AML-193 (cell line): ENCODE data around the gene PALB2.
"Not testable (repeated sequence)": the region's sequence is repeated elsewhere in the genome, so short reads cannot be mapped to it uniquely, and the experiment has no call there.

Experiments used
- DNase-seq, 2 experiments: peaks; one replicate each; lab custom pipeline; 2025; lab: John Stamatoyannopoulos, UW

The PALB2 gene

GRCh38 chr16:23642246-23642774, 1.2 kb upstream of the PALB2 start:
- DNase-seq, result no peak

DNA sequence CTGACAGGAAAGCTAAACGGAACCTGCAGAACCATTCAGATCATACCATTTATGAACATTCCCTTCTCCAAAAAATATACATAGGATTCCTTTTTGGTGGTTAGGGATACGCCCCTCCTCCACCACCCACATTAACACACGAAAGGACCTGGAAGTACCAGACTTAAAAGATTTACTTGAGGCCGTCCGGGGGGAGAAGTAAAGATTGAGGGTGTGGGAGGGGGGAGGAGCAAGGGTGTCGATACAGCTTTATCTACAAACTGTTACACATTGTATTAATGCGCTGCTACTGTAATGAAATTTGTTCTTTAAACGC, 537 bp downstream of the PALB2 start:
- no peak for DNase-seq

- DNase-seq, result peak; percentile 22 to 27
Measured at GRCh38 chr16:23635958-23636357, 5.2 kb downstream of the PALB2 start.

GRCh38 chr16:23634461-23635036, 6.6 kb downstream of the PALB2 start:
- no peak for DNase-seq

GRCh38 chr16:23631874-23632273, 9.2 kb downstream of the PALB2 start:
- not testable (repeated sequence) for DNase-seq

- DNase-seq, result no peak
Measured at GRCh38 chr16:23629516-23629915, 11.6 kb downstream of the PALB2 start.

DNA sequence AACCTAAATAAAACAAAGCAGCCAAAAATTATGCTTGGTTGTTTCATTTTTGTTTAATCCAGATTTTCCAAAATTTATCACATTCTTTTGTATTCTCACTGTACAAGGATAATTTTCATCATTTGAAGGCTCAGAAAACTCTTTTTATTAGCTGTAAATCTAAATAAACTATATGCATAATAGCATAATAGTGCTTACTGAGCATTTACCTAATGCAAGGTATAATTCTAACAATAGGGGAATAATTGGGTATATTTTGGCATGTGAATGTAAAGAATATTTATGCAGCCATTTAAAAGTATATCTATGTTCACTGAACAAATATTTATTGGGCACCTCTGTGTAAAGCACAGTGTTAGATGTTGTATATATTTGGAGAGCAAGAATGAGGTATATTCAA, 17.0 kb downstream of the PALB2 start:
- no peak for DNase-seq

DNA sequence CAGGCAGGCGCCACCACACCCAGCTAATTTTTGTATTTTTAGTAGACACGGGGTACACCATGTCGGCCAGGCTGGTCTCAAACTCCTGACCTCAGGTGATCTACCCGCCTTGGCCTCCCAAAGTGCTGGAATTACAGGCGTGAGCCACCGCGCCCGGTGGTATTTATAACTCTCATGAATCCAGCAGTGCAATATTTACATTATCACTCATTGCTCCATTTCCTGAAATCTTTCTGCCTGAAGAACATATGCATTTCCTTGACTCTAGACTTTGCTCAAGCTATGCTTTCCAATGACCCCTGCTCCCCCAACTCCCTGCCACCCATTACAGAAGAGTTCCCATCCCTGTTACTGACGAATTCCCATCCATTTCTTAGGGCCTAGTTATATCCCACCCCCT, 25.3 kb downstream of the PALB2 start:
- no peak for DNase-seq

GRCh38 chr16:23611936-23612335, 29.2 kb downstream of the PALB2 start:
- no peak for DNase-seq

- DNase-seq, result not testable (repeated sequence)
Measured at GRCh38 chr16:23610905-23611304, 30.2 kb downstream of the PALB2 start.

- DNase-seq, result no peak
Measured at GRCh38 chr16:23609929-23610328, 31.2 kb downstream of the PALB2 start.

DNA sequence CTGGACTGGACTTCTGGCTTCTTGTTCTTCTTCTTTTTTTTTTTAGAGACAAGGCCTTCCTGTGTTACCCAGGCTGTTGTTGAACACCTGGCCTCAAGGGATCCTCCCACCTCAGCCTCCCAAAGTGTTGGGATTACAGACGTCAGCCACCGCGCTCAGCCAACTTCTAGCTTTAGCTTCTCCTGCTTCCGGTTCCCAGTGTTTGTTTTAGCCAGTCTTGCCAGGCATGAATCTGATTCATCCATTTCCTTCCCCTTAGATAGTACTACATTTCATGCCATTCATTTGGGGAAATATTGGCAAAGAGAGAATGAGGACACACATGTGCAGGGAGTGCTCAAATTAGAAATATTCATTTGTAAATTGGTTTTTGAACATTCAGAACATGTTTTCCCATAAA, 32.9 kb downstream of the PALB2 start:
- DNase-seq, result no peak

DNA sequence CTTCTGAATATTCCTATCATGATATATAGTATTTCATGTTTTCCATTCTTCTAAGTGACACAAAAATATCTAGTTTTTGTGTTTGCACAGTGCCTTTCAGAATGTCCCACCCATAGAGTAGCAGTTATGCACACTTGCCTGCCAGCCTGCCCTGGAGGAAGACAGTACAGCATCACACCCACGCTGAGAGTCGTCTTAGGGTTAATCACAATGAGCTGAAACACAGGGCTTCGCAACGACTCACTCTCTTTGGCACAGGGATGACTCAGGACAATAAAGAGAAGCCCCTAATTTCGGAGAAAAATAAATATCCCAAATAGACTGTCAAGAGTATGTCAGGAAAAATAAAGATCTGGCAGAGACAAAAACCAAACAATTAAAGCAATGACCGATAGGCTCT, 33.4 kb downstream of the PALB2 start:
- DNase-seq, result no peak

GRCh38 chr16:23597003-23597756, 43.9 kb downstream of the PALB2 start:
- DNase-seq, result peak in 1 of 2 experiments; percentile 22

DNA sequence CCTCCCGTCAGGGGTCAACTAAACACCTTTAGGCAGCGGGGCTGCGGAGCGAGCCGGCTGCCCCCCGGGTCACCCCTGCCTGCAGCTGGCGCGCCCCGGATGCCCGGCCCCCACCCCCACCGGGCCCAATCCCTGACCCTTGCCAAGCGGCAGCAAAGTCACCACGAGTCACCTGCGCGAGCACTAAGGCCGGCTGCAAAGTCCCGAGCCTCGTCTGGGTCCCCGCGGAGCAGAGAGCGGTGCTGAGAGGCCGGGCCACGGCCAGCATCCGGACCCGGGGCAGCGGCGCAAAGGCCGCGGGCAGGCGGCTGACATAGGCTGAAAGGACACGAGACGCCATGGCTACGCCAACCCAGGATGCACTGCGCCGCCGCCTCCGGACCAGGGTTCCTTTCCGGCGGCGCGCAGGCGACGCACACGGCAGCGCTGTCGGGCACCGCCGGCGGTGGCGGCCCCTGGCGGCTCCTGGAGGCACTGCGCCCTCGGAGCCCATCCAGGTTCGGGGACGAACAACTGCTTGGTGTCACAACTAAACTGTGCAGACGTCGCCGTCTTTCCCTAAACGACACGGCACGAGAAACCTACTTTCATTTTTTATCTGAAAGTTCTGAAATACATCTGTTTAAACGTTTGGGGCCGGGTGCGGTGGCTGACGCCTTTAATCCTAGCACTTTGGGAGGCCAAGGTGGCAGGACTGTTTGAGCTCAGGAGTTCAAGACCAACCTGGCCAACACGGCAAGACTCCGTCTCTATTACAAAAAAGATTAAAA, 45.0 kb downstream of the PALB2 start, which contains the start of gene NDUFAB1:
TSS of gene NDUFAB1 (minus strand) at position 366 of the 770 bp plus-strand sequence. CDS start at position 340, 26 bp downstream.
- DNase-seq, result peak; percentile 80 to 81

GRCh38 chr16:23595246-23595950, 45.7 kb downstream of the PALB2 start:
- no peak for DNase-seq

DNA sequence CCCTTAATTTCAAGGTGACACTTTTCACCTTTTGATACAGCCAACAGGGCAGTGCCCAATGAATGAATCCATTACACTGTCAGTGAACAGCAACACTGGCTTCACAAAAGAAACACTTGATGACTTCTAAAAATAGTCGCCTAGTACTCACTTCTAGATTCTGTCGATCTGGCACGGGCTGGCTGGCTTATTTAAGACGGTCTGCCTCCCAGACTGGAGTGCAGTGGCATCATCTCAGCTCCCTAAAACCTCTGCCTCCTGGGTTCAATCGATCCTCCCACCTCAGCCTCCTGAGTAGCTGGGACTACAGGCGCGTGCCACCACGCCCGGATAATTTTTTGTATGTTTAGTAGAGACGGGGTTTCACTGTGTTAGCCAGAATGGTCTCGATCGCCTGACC, 46.9 kb downstream of the PALB2 start:
- no peak for DNase-seq

DNA sequence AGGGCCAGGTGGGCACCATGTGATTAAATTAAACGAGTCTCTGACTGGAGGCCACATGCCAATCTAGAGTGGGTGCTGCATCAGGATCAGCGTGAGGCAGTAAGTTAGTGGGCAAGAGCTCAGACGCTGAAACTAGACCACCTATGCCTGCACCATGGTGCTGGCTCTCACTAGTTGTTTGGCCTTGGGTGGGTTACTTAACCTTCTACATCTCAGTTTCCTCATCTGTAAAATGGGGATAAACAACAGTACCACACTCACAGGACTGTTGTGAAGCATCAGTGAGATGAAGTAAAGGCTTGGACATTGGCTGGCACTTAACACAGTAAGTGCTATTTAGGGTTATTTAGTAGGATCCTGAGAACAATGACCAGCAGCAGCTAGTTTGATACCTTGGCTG, 50.9 kb downstream of the PALB2 start:
- no peak for DNase-seq

DNA sequence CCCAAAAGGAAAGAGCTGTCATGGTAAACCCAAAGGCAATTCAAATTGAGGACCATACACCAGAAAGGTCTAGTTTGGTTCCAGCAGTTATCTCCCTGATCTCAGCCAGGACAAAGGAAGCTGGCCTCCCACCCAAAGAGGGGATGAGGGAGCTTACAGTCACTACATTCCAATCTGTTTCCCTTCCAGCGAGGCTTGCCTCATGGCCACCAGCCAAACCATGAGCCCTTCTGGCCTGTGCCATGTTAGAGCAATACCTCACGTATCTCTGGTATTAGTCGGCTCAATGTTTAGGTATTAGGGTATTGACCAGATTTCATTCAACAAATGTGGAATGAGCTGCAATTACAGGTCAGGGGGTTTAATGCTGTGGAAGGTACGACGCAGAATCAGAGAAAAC, 53.4 kb downstream of the PALB2 start:
- DNase-seq, result no peak

DNA sequence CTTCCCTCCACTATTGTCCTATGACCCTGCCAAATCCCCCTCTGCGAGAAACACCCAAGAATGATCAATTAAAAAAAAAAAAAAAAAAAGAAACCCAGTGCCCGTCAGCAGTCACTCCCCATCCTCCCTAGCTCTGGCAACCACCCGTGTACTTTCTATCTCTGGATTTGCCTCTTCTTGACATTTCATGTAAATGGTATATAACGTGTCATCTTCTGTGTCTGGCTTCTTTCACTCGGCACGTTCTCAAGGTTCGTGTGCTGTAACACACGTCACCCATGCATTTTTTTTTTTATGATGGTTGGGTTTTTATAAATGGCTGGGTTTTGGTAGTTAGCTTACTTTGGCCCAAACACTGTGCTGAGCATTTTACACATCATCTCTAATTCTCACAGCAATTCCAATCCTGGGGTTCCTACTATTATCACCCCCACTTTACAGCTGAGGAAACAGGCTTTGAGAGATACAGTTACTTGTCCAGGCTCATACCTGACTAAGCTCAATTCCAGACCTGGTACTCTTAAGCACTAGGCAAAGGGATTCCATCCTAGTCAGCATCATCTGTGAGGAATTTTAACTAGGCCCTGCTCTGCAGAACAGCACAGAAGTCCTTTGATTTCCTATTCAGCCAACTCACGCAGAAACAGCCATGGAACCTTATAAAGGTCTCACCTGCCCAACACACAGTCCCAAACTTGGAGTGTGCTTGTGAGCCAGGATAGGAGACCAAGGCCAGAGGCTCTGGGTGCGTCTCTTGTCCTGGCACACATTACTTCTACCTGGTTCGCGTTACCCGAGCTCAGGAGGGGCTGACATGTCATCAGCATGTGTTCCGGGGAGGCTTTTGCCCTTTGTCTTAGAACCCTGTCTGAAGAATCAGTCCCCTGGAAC, 56.7 kb downstream of the PALB2 start:
- no peak for DNase-seq

DNA sequence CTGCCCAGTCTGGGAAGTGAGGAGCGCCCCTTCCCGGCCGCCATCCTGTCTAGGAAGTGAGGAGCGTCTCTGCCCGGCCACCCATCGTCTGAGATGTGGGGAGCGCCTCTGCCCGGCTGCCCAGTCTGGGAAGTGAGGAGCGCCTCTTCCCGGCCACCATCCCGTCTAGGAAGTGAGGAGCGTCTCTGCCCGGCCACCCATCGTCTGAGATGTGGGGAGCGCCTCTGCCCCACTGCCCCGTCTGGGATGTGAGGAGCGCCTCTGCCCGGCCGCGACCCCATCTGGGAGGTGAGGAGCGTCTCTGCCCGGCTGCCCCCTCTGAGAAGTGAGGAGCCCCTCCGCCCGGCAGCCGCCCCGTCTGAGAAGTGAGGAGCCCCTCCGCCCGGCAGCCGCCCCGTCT, 57.8 kb downstream of the PALB2 start:
- DNase-seq, result not testable (repeated sequence)
